Activated T-helper 1 cell treated with anti-CD3 and anti-CD28 coated beads, Interleukin-12 subunit alpha, Interleukin-12 subunit beta, Interleukin-2, Interleukin-4 antibody, amounts not matched to agents 30 ng/mL and 10 ng/mL and 1 ng/mL, durations not matched to agents 14 hours and 24 hours and 36 hours (primary cell): ENCODE measurements around the gene PMPCA. TPM values are rescaled to one million over a fixed set of nuclear protein-coding genes. Genes with fewer than 3 reads are reported as not detected.

Experiments
- DNase-seq: peaks from one replicate; pipeline ENCODE4 v3.0.0; 2021; ENCODE audit warnings: low spot score
- H3K27ac Mint-ChIP-seq: one replicate; pipeline ENCODE4 v1.8.0; 2021; ENCODE audit warnings: mild to moderate bottlenecking, mixed read lengths
- H3K27me3 Mint-ChIP-seq: one replicate; pipeline ENCODE4 v1.8.0; 2022; ENCODE audit warnings: mild to moderate bottlenecking, moderate library complexity, mixed read lengths; ENCODE audit not compliant: insufficient read depth
- H3K36me3 Mint-ChIP-seq: one replicate; pipeline ENCODE4 v1.8.0; 2021; ENCODE audit warnings: low read depth, mixed read lengths
- H3K4me1 Mint-ChIP-seq: one replicate; pipeline ENCODE4 v1.8.0; 2021; ENCODE audit warnings: low read depth, mixed read lengths
- H3K4me3 Mint-ChIP-seq: one replicate; pipeline ENCODE4 v1.8.0; 2021; ENCODE audit warnings: mild to moderate bottlenecking, moderate library complexity, mixed read lengths
- H3K9me3 Mint-ChIP-seq: one replicate; pipeline ENCODE4 v1.8.0; 2021; ENCODE audit warnings: mixed read lengths
- intact Hi-C: fragments of 100-400 bp; cut with micrococcal nuclease; formaldehyde crosslinking; loops from one replicate; pipeline ENCODE4 v1.15.1; 2024
- total RNA-seq: library from RNA; stranded (reverse); gene quantifications from 2 replicates; pipeline ENCODE4 v1.2.3, GENCODE V29; 2022

PMPCA gene
- total RNA-seq, 1 donor from 2014 or later: 104 TPM

DNA sequence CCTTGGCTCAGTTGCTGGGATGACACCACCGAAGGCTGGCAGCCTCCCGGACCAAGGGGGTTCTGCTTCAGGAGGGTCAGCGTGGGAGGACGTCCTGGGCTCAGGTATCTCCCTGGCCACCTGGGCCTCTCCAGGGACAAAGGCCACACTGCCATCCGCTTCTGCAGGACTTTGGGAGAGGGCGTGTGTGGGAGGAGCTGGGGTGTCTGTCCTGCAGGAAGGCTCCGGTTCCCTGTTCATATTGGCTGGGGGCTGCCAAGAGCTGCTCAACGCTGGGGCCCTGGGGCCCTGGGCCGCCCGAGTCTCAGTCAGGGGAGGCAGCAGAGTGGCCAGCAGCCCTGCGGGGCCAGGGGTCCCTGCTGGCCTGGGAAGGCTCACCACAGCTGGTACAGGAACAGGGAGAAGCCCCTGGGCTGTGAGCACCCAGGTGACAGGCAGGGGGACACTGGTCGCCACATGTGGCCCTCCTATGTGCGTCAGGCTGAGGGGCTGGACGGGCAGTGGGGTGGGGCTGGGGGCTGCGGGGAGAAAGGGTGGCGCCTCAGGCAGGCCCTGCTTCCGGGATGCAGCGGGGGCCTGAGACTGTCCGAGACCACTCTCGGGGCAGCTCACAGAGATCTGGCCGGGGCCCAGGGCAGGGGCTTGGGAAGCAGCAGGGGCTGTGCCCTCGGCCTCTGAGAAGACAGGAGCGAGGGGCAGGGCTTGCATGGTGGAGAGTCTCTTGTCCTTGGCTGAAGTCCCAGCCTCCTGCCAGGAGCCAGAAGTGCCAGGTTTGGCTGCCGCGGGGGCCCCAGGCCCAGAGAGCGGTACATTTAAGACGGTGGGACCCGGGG, 32.1 kb upstream of the PMPCA start:
- Mint-ChIP-seq H3K36me3 (peaks cover 4% of the 10 kb centered on the region), H3K27ac (no peak overlapping the region), H3K27me3 (no peaks in the 10 kb centered on the region), H3K9me3 (no peaks in the 10 kb centered on the region), H3K4me3 (no peak overlapping the region), H3K4me1 (no peaks in the 10 kb centered on the region)
- DNase-seq: no peak
- intact Hi-C loops: no loop called here

- Mint-ChIP-seq H3K27ac (no peak overlapping the region), H3K27me3 (no peaks in the 10 kb centered on the region), H3K4me3 (no peak overlapping the region), H3K9me3 (no peaks in the 10 kb centered on the region), H3K36me3 (peaks cover 6% of the 10 kb centered on the region), H3K4me1 (no peaks in the 10 kb centered on the region)
- intact Hi-C loops: no loop called here
- no peak for DNase-seq
These were observed 31.5 kb upstream of the PMPCA start for GRCh38 chr9:136379003-136379287.

DNA sequence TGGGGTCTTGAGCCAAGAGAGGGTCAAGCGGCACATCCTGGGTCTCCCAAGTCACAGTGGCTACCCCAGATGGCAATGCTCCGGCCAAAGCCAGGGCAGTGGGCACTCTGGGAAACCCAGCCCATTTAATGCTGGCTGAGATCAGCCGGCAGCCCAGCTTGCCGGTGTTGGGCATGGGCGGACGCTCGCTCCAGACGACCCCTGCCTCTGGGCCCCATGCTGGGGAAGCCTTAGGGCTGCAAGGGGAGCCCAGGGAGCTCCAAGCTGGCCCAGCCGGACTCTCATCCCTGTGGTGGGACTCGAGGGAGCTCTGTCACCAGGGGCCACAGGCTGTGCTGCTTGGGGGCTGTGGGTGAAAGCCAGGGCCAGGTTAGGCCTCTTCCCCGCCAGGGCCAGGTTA, 31.1 kb upstream of the PMPCA start:
- Mint-ChIP-seq H3K9me3 (no peaks in the 10 kb centered on the region), H3K27ac (no peak overlapping the region), H3K36me3 (peaks cover 10% of the 10 kb centered on the region), H3K27me3 (no peaks in the 10 kb centered on the region), H3K4me1 (peaks cover under 1% of the 10 kb centered on the region), H3K4me3 (no peak overlapping the region)
- intact Hi-C loops: no loop called here
- no peak for DNase-seq

DNA sequence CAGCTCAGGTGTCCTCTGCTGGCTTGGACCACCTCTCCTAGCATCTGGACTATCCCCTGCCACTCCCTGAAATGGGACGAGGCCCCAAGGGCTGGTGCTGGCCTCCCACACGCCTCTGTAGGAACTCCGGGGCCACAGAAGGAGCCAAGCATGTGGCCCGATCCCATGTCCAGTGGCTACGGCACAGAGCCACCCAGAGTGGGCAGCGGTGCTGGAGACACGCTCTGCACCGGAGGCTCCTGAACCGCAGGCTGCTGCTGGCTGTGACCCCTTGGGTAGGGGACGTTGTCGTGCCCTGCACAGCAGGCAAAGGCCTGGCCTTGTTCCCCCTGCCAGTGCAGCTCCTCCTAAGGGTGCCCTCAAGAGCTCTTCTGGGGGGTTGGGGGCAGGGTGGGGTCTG, 30.6 kb upstream of the PMPCA start:
- H3K27ac Mint-ChIP-seq: no peak overlapping the region
- no peaks in the 10 kb centered on the region for H3K27me3 Mint-ChIP-seq
- intact Hi-C loops: no loop called here
- H3K36me3 Mint-ChIP-seq: peaks cover 14% of the 10 kb centered on the region
- no peaks in the 10 kb centered on the region for H3K9me3 Mint-ChIP-seq
- peaks cover 6% of the 10 kb centered on the region for H3K4me1 Mint-ChIP-seq
- no peak for DNase-seq
- H3K4me3 Mint-ChIP-seq: no peak overlapping the region

- peaks cover 18% of the 10 kb centered on the region for H3K36me3 Mint-ChIP-seq
- intact Hi-C loops: no loop called here
- H3K4me1 Mint-ChIP-seq: peaks cover 10% of the 10 kb centered on the region
- no peaks in the 10 kb centered on the region for H3K9me3 Mint-ChIP-seq
- no peak for DNase-seq
- H3K4me3 Mint-ChIP-seq: no peak overlapping the region
- no peaks in the 10 kb centered on the region for H3K27me3 Mint-ChIP-seq
- no peak overlapping the region for H3K27ac Mint-ChIP-seq
These were observed 30.1 kb upstream of the PMPCA start for GRCh38 chr9:136380381-136380780.

DNA sequence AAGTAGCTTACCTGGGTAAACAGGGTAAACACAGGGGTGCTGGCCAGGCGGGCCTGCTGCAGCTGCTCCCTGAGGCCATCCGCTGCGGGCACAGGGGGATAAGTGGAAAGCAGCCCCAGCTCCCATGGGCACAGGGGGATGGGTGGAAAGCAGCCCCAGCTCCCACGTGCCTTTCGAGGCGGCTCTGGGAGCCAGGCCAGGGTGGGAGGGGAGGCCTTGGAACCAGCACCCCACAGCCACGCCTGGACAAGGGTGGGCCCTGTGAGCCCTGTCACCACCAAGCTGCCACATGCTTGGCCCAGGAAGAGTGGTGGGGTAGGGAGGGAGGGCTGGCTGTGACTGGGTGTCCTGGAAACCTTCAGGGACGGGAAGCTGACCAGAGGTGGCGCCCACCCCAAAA, 29.1 kb upstream of the PMPCA start:
- H3K27ac Mint-ChIP-seq: no peak overlapping the region
- no peak for DNase-seq
- intact Hi-C loops: no loop called here
- H3K27me3 Mint-ChIP-seq: no peaks in the 10 kb centered on the region
- no peak overlapping the region for H3K4me3 Mint-ChIP-seq
- peaks cover 24% of the 10 kb centered on the region for H3K36me3 Mint-ChIP-seq
- H3K9me3 Mint-ChIP-seq: no peaks in the 10 kb centered on the region
- H3K4me1 Mint-ChIP-seq: peaks cover 18% of the 10 kb centered on the region

DNA sequence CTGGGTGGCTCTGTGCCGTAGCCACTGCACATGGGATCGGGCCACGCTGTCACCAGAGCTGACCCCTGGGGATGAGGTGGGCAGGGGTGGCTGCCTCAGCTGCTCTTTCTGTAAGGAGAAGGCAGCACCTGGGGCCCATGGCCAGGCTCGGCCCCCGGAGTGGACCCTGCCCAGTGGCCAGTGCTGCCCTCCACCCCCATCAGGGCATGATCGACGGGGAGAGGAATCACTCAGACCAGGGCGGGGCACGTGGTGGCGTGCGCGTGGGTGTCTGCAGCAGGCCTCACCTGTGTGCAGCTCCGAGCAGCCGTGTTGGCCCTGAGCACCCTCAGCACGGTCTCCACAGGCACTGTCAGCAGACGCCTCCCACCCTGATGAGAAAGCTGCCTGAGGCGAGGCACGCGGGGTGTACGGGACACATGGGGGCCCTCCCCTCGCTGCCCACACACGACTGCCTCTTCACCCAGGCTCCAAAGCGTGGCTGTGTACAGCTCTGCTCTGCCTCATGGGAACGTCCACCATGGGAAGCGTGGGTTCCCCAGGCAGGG, 28.4 kb upstream of the PMPCA start:
- DNase-seq: no peak
- Mint-ChIP-seq H3K9me3 (no peaks in the 10 kb centered on the region), H3K27ac (no peak overlapping the region), H3K4me1 (peaks cover 18% of the 10 kb centered on the region), H3K36me3 (peaks cover 28% of the 10 kb centered on the region), H3K4me3 (no peak overlapping the region), H3K27me3 (no peaks in the 10 kb centered on the region)
- intact Hi-C loops: no loop called here

GRCh38 chr9:136383436-136383835, 27.0 kb upstream of the PMPCA start:
- intact Hi-C loops: no loop called here
- Mint-ChIP-seq H3K4me3 (no peak overlapping the region), H3K36me3 (peaks cover 36% of the 10 kb centered on the region), H3K4me1 (peaks cover 18% of the 10 kb centered on the region), H3K27me3 (no peaks in the 10 kb centered on the region), H3K9me3 (no peaks in the 10 kb centered on the region), H3K27ac (no peak overlapping the region)
- DNase-seq: no peak

DNA sequence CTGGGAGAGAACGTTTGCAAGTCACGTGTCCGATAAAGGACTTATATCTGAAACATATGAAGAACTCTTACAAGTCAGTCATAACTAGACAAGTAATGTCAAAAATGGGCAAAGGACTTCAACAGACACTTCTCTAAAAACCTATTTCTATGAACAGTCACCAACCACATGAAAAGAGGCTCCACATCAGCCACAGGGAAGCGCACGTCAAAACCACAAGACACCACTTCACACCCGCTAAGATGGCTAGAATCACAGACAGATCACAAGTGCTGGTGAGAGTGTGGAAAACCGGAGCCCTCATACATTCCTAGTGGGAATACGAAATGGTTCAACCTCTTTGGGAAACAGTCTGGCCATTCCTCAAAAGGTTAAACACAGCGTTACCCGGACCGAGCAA, 25.4 kb upstream of the PMPCA start:
- intact Hi-C loops: loop anchor here (1.0 kb wide), 1 partner anchor 15 kb away; the partner anchor contains the start of gene SNAPC4

GRCh38 chr9:136386018-136386417, 24.4 kb upstream of the PMPCA start:
- H3K9me3 Mint-ChIP-seq: no peaks in the 10 kb centered on the region
- no peak overlapping the region for H3K27ac Mint-ChIP-seq
- intact Hi-C loops: no loop called here
- peaks cover 46% of the 10 kb centered on the region for H3K36me3 Mint-ChIP-seq
- peaks cover 18% of the 10 kb centered on the region for H3K4me1 Mint-ChIP-seq
- no peak overlapping the region for H3K4me3 Mint-ChIP-seq
- DNase-seq: no peak
- no peaks in the 10 kb centered on the region for H3K27me3 Mint-ChIP-seq

More for the DNA sequence above, 25.4 kb upstream of the PMPCA start:
- H3K4me3 Mint-ChIP-seq: no peak overlapping the region
- peaks cover 18% of the 10 kb centered on the region for H3K4me1 Mint-ChIP-seq
- H3K9me3 Mint-ChIP-seq: no peaks in the 10 kb centered on the region
- peak overlapping the region; percentile 67 for H3K27ac Mint-ChIP-seq
- no peaks in the 10 kb centered on the region for H3K27me3 Mint-ChIP-seq
- peak; percentile 46 for DNase-seq
- H3K36me3 Mint-ChIP-seq: peaks cover 46% of the 10 kb centered on the region

DNA sequence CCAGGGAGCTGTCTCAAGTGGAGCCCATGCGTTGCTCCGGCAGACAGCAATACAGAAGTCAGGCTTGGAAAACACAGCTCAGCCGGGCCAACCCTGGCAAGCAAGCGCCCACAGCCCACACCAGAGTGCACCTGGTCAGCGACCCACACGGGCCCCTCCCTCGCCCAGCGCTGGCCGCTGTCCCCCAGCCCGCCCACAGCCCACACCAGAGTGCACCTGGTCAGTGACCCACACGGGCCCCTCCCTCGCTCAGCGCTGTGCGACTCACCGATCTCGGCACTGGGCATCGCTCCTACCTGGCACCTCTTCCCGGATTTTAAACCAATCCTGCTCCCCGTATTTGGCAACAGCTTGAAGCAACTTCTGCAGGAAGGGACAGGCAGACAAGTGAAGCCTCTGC, 23.2 kb upstream of the PMPCA start:
- Mint-ChIP-seq H3K27me3 (no peaks in the 10 kb centered on the region), H3K9me3 (no peaks in the 10 kb centered on the region), H3K27ac (no peak overlapping the region), H3K4me1 (peaks cover 18% of the 10 kb centered on the region), H3K4me3 (no peak overlapping the region), H3K36me3 (peaks cover 55% of the 10 kb centered on the region)
- intact Hi-C loops: no loop called here
- DNase-seq: no peak

DNA sequence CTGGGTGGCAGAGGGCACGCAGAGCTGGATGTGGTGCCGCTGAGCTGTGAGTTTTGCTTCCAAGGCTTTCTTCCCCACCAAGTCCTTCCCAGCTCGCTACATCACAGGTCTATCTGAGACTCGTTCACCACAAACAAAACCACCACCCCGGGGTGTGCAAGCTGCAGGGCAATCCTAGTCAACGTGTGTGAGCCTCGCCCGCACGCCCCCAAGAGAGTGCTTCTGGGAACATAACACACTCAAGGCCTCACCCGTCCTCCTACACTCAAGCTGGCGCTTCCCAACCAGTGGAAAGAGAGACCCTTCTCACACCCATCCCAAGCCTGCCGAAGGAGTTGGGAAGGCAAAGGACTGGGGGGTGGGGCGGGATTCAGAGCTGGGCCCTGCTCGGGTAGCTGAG, 21.1 kb upstream of the PMPCA start:
- H3K36me3 Mint-ChIP-seq: peaks cover 48% of the 10 kb centered on the region
- DNase-seq: no peak

DNA sequence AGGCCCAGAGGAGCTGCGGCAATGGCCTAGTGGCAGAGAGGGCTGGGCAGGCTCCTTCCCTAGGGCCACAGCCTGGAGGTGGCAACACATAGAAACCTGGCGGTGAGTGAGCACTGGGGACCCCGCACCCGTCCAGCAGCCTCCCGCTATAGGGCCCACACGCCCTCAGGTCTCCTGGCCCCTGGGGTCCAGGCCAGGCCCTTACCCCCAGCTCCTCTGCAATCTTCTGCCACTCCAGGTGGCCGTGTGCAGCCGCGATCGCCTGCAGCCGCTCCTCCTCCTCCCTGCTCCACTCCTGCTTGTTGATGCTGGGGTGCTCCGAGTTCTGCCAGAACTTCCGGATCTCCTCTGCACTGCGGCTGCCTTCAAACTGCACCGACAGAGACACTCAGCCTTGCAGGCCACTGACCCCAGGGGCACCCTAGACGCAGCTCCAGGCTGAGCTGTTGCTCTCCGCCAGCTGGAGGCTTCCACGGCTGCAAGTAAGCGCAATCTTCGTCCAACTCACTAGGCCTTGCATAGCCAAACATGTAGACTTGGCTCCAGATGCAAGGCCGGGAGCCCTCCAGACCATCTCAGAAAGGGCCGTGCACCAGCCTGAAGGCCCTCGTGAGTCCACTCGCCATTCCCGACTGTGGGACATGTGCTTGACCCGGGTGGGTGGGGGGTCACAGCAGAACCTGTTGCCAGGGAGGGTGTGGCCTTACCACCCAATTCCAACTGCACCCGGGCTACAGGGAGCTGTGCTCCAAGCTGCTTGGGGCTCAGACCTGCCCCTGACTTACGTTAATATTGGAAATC, 18.5 kb upstream of the PMPCA start:
- Mint-ChIP-seq H3K9me3 (no peaks in the 10 kb centered on the region), H3K27ac (no peak overlapping the region), H3K4me1 (no peaks in the 10 kb centered on the region), H3K4me3 (no peak overlapping the region), H3K27me3 (no peaks in the 10 kb centered on the region), H3K36me3 (peaks cover 36% of the 10 kb centered on the region)
- intact Hi-C loops: no loop called here
- DNase-seq: no peak

More for the DNA sequence above, 21.1 kb upstream of the PMPCA start:
- H3K9me3 Mint-ChIP-seq: no peaks in the 10 kb centered on the region
- H3K27me3 Mint-ChIP-seq: no peaks in the 10 kb centered on the region
- intact Hi-C loops: no loop called here
- H3K4me1 Mint-ChIP-seq: peaks cover 18% of the 10 kb centered on the region
- H3K4me3 Mint-ChIP-seq: no peak overlapping the region
- no peak overlapping the region for H3K27ac Mint-ChIP-seq
